Common myeloid progenitor, CD34-positive (primary cell): ENCODE results near the gene SLC7A10.
"Not testable (repeated sequence)": the region's sequence is repeated elsewhere in the genome, so short reads cannot be mapped to it uniquely, and the experiment has no call there.

ENCODE experiments used
- CTCF ChIA-PET: fragments of 350-600 bp; sonication (Branson Sonifier 250); formaldehyde crosslinking; loops from one replicate; lab custom pipeline; 2021; ENCODE audit warnings: antibody characterized with exemption; lab: Charles Lee
- POLR2A ChIA-PET: fragments of 350-600 bp; sonication (Branson Sonifier 250); formaldehyde crosslinking; loops from one replicate; lab custom pipeline; 2021; ENCODE audit warnings: antibody characterized with exemption; lab: Charles Lee
- DNase-seq, 3 donors: peaks; one replicate each; pipeline versions ENCODE4 v3.0.0 to v3.0.0-alpha.2; 2013
- H3K27ac ChIP-seq, 2 experiments: 1 replicate in 1 of 2; 2 replicates in 1 of 2; pipeline ENCODE4 v1.7.0; 2013; ENCODE audit warnings: inconsistent platforms in 2 of 2, low read length in 2 of 2, mild to moderate bottlenecking in 2 of 2, low read depth in 1 of 2, moderate library complexity in 1 of 2; ENCODE audit not compliant: severe bottlenecking in 2 of 2, insufficient read depth in 1 of 2, poor library complexity in 1 of 2
- H3K27me3 ChIP-seq, 5 experiments: replicated peaks in 2 of 5; 1 replicate in 3 of 5; 2 replicates in 2 of 5; pipeline versions ENCODE4 v1.6.1 to v1.7.0; 2013; ENCODE audit warnings: low read length in 4 of 5, mild to moderate bottlenecking in 2 of 5, moderate library complexity in 2 of 5, inconsistent platforms in 1 of 5; ENCODE audit not compliant: insufficient read depth in 5 of 5, control insufficient read depth in 4 of 5
- H3K36me3 ChIP-seq, 4 experiments: 1 replicate in 2 of 4; 2 replicates in 2 of 4; pipeline versions ENCODE4 v1.6.1 to v1.7.0; 2013; ENCODE audit warnings: low read length in 3 of 4, control low read depth in 1 of 4, mild to moderate bottlenecking in 1 of 4; ENCODE audit not compliant: control insufficient read depth in 4 of 4, insufficient read depth in 4 of 4
- H3K4me1 ChIP-seq, 4 experiments: 1 replicate in 3 of 4; 2 replicates in 1 of 4; pipeline versions ENCODE4 v1.6.1 to v1.7.1; 2013; ENCODE audit warnings: low read length in 3 of 4, mild to moderate bottlenecking in 3 of 4, control low read depth in 1 of 4, inconsistent platforms in 1 of 4, moderate library complexity in 1 of 4; ENCODE audit not compliant: control insufficient read depth in 4 of 4, insufficient read depth in 4 of 4; ENCODE audit errors: control extremely low read depth in 1 of 4
- H3K4me3 ChIP-seq, 7 experiments: 1 replicate in 4 of 7; 2 replicates in 3 of 7; pipeline versions ENCODE4 v1.5.1 to v1.7.0; 2013; ENCODE audit warnings: mild to moderate bottlenecking in 7 of 7, low read length in 6 of 7, moderate library complexity in 6 of 7, inconsistent platforms in 2 of 7, low read depth in 2 of 7, control low read depth in 1 of 7; ENCODE audit not compliant: insufficient read depth in 4 of 7, control insufficient read depth in 1 of 7; ENCODE audit errors: extremely low read depth in 1 of 7
- H3K9me3 ChIP-seq, 5 experiments: 1 replicate in 4 of 5; 2 replicates in 1 of 5; pipeline versions ENCODE4 v1.6.1 to v1.7.1; 2013; ENCODE audit warnings: low read length in 4 of 5, mild to moderate bottlenecking in 2 of 5, inconsistent platforms in 1 of 5, low read depth in 1 of 5, moderate library complexity in 1 of 5; ENCODE audit not compliant: control insufficient read depth in 4 of 5, insufficient read depth in 2 of 5; ENCODE audit errors: control extremely low read depth in 1 of 5
- WGBS: methylation state at CpG from one replicate; pipeline ENCODE4 v1.1.5; 2013; ENCODE audit not compliant: insufficient coverage; 5-methylcytosine and 5-hydroxymethylcytosine counted together

Gene SLC7A10

DNA sequence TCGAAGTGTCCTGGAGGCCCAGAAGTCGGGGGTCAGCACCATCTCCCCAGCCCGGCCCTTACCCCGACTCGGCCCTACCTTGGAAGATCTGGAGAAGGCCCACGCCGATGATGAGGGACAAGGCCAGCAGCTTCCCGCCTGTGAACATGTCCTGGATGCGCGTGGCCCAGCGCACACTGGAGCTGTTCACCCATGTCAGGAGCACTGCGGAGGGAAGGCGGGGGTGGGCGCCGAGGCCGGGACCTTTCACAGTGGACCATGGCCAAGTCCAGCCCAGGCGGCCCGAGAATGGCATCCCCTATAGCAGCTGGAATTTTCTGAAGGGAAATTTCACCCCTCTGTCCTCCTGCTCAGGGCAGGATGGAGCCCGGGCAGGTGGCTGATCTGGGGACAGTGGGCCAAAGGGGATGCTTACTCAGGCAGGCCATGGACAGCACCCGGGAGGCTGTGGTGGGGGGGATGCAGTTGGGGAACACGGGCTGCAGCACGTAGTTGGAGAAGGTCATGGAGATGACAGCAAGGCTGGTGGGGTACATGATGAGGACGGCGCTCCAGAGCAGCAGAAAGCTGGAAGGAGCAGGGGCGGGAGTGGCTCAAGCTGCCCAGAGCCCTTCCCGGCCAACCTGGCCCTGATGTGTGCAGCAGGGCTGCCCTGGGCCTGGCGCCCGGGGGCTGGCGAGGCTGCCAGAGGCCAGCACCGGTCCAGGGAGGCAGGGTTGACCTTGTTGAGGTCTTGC lies 13.0 kb downstream of the SLC7A10 start:
- Histone ChIP-seq H3K27ac (no peak overlapping the region), H3K27me3 (no peaks in the 10 kb centered on the region), H3K9me3 (no peaks in the 10 kb centered on the region), H3K4me3 (no peak overlapping the region), H3K4me1 (peaks cover 0 to 17% (median 11%) of the 10 kb centered on the region in 4 experiments), H3K36me3 (no peaks in the 10 kb centered on the region)
- 98% methylated on average over 30 of the region's 30 CpGs for WGBS
- DNase-seq = no peak
- POLR2A ChIA-PET = no interaction called here
- CTCF ChIA-PET = no interaction called here

DNA sequence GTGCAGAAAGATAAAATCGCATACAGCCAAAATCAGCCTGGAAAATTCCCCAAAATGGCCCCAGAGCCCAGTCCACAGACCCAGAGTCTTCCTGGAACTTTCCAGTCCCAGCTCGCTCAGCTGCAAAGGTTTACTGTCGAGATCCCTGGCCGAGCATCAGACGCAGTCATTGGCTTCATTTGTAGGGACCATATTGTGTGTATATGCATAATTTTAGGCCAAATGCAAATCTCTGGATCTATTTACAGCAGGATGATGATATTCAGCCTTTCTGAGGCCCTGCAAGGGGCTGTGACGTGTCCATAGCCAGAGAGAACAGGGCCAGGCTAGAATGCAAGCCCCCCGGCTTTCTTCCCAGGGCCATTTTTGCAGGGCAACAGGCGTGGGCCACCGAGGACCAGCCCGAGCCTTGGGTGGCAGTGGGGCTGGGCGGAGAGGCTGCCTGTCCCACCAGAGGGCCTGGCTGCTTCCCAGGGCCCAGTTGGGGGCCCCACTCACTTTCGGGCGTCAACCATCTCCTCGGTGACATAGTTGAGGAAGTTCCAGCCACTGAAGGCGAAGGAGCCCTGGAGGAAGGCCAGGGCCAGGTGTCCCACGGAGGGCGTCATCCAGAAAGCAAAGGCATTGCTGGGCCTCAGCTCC lies 13.7 kb downstream of the SLC7A10 start:
- POLR2A ChIA-PET = no interaction called here
- CTCF ChIA-PET = no interaction called here
- no peaks in the 10 kb centered on the region for H3K9me3 ChIP-seq
- 82% methylated on average over 15 of the region's 17 CpGs for WGBS
- no peak for DNase-seq
- no peaks in the 10 kb centered on the region for H3K36me3 ChIP-seq
- H3K4me1 ChIP-seq = peaks cover 0 to 17% (median 11%) of the 10 kb centered on the region in 4 experiments
- H3K4me3 ChIP-seq = no peak overlapping the region
- no peak overlapping the region for H3K27ac ChIP-seq
- H3K27me3 ChIP-seq = no peaks in the 10 kb centered on the region

DNA sequence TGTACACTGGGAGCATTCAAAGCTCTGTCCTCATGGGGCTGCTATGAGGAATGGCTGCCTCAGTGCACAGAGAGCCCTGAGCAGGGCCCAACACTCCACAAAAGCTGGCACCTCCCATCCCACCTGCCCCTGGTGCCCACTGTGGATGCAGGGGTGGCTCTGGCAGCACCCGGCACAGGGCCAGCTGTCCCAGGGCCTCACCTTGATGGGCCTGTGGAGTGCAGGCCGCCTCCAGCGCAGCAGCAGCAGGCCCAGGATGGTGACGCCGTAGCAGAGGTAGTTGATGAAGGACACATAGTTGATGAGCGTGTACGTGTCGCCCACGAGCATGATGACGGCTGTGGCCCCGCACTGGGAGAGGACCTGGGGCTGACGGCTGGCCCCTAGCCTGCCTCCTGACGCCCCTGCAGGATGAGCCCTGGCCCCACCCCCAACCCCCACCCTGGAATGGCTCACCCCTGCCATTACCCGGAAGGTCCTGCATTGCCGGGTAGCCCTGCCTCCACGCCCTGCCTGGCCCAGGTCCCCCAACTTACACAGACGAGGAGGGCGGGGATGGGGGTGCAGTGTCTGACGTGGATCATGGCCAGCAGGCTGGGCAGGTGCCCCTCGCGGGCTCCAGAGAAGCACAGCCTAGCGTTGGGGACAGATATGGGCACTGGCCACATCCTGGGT lies 15.2 kb downstream of the SLC7A10 start:
- no peaks in the 10 kb centered on the region for H3K9me3 ChIP-seq
- 99% methylated on average over 22 of the region's 22 CpGs for WGBS
- H3K27me3 ChIP-seq = no peaks in the 10 kb centered on the region
- peaks cover 0 to 10% (median 0%) of the 10 kb centered on the region in 4 experiments for H3K36me3 ChIP-seq
- peaks cover 0 to 17% (median 11%) of the 10 kb centered on the region in 4 experiments for H3K4me1 ChIP-seq
- no peak overlapping the region for H3K27ac ChIP-seq
- DNase-seq = no peak
- ChIA-PET CTCF (interaction anchor here (1.6 kb wide), 1 partner anchor 14 kb away, joined by 5 read pairs; no protein-coding TSS in a partner anchor), POLR2A (no interaction called here)
- no peak overlapping the region for H3K4me3 ChIP-seq

DNA sequence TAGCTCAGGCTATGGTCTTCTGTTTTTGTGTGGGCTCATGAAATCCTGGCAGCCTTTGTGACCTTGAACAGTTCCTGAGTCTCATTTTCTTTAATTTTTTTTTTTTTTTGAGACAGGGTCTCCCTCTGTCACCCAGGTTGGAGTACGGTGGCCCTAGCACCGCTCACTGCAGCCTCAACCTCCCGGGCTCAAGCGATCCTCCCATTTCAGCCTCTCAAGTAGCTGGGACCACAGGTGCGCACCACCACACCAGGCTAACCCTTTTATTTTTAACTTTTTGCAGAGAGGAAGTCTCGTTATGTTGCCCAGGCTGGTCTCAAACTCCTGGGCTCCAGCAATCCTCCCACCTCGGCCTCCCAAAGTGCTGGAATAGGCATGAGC lies 15.8 kb downstream of the SLC7A10 start:
- H3K4me3 ChIP-seq, H3K27ac ChIP-seq, H3K27me3 ChIP-seq, POLR2A ChIA-PET, H3K9me3 ChIP-seq, DNase-seq: not testable (repeated sequence)
- CTCF ChIA-PET = interaction anchor here (0.7 to 1.6 kb wide), 3 partner anchors 9 to 174 kb away, joined by 3 to 5 read pairs (median 3); no protein-coding TSS in a partner anchor
- Histone ChIP-seq H3K36me3 (peaks cover 0 to 14% (median 0%) of the 10 kb centered on the region in 4 experiments), H3K4me1 (peaks cover 0 to 17% (median 11%) of the 10 kb centered on the region in 4 experiments)
- WGBS = 97% methylated on average over 6 of the region's 7 CpGs

DNA sequence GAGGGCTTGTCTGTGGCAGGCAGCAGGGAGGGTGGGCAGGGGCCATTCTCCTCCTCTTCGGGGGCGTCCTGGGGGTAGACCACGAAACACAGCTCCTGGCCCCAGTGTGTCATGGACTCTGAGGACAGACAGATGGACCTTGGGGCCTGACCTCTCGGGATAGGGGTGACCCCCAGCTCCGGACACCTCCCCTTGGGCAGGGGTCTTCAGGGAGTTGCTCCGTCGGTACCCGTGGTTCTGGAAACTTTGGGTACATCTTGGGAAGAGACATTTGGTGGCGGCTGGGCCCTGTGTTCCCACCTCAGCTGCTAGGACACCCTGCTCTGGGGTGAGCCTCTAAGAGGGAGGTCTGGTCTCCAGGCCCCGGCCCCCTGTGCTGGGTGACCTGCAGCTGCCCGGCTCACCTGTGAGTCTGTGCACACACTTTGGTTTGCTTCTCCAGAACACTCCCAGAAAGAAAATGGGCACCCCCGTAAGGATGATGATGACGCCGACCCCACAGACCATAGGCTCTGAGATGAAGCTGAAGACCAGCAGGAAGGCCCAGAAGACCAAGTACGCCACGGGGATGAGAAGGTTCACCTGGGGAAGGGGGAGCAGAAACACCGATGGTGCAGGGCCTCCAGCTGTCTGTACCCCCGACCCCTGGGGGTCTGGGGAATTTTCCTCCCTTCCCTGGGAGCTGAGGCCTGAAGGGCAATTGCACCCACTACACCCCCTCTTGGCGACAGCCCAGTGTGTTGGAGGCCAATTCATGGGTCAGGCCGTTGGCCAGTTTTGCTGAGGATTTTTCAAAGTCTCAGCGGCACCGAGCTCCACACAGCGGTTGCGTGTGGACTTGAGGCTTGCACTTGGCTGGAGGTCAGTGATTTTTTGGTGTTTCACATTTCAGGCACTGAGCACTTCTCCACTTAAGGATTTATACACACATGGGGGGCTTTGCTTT lies 16.5 kb downstream of the SLC7A10 start:
- H3K36me3 ChIP-seq = peaks cover 0 to 15% (median 0%) of the 10 kb centered on the region in 4 experiments
- ChIA-PET POLR2A (interaction anchor here (0.6 kb wide), 1 partner anchor 781 kb away, joined by 4 read pairs; no protein-coding TSS in a partner anchor), CTCF (interaction anchor here (0.7 to 1.6 kb wide), 5 partner anchors 10 to 175 kb away, joined by 3 to 5 read pairs (median 3); no protein-coding TSS in a partner anchor)
- H3K27ac ChIP-seq = no peak overlapping the region
- no peaks in the 10 kb centered on the region for H3K9me3 ChIP-seq
- H3K4me3 ChIP-seq = no peak overlapping the region
- peaks cover 0 to 17% (median 11%) of the 10 kb centered on the region in 4 experiments for H3K4me1 ChIP-seq
- DNase-seq = no peak
- H3K27me3 ChIP-seq = no peaks in the 10 kb centered on the region
- WGBS = 92% methylated on average over 22 of the region's 24 CpGs

DNA sequence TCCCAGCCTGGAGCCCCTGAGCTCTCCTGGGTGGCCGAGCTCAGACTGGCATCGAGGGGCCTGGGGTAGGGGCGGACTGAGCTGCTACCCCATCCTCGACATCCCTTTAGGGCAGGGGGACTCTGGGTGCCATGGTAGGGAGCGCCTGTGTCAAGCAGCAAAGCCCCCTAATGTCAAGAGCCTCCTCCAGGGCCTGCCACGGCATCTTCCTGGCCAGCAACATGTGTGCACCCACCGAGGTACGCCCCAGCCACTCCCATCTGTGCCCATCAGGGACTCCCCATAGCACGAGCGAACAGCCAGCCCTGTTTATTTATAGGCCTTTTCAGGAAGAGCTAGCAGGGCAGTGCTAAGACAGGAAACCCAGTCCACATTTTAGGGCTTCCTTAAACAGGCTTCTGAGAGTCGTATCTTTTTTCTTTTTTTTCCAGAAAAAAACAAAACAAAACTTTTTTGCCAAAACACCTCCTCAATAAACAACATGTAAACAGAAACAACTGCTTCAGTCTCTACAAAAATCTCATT lies 17.2 kb downstream of the SLC7A10 start:
- POLR2A ChIA-PET = interaction anchor here (0.6 kb wide), 1 partner anchor 532 kb away, joined by 3 read pairs; no protein-coding TSS in a partner anchor
- 41% methylated on average over 11 of the region's 11 CpGs for WGBS
- CTCF ChIA-PET = interaction anchor here (1.2 to 1.3 kb wide), 2 partner anchors 24 to 64 kb away, joined by 3 to 5 read pairs; no protein-coding TSS in a partner anchor

More for the DNA sequence above, 17.2 kb downstream of the SLC7A10 start:
- H3K27me3 ChIP-seq = no peaks in the 10 kb centered on the region
- peaks cover 0 to 17% (median 0%) of the 10 kb centered on the region in 4 experiments for H3K36me3 ChIP-seq
- DNase-seq = no peak
- H3K4me1 ChIP-seq = peaks cover 0 to 17% (median 11%) of the 10 kb centered on the region in 4 experiments
- H3K4me3 ChIP-seq = no peak overlapping the region
- no peaks in the 10 kb centered on the region for H3K9me3 ChIP-seq
- no peak overlapping the region for H3K27ac ChIP-seq
